Coronary artery (tissue), 2 donors: ENCODE results near the gene FBXO33.

Source experiments
- DNase-seq: peaks from one replicate; pipeline ENCODE4 v3.0.0-alpha.2; 2017; ENCODE audit warnings: low spot score
- H3K27ac ChIP-seq, 2 donors: fragments of 200-600 bp; sonication (generic); one replicate each; pipeline ENCODE4 v1.5.1; 2016 to 2019
- H3K4me3 ChIP-seq: fragments of 200-600 bp; sonication (generic); 2 replicates; pipeline ENCODE4 v1.5.1; 2016; ENCODE audit warnings: mild to moderate bottlenecking, moderate library complexity
- TF ChIP-seq, protein P1 (sequence below): fragments of 200-600 bp; sonication (generic); IDR thresholded peaks from one replicate; pipeline ENCODE4 v1.5.1; 2019; ENCODE audit warnings: antibody characterized with exemption

Gene FBXO33

DNA sequence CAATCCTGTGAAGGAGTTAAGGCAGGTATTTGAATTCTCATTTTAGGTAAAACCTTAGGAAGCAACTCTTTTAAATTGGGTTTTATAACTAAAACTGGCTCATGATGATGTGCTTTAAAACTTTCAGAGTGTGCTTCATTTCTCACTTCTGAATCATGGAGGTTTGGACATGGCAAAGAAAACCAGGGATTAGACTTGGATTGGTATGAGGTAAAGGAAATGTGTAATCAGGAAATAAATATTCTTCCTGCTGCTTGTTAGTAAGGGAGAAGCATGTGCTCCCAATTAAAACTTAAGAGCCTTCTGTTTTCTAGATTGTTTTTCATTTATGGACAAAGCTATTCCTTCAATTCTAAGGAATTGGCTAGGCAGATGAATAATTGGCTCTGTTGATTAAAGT is 57.4 kb downstream of the FBXO33 start:
- Histone ChIP-seq H3K4me3 (no peak overlapping the region), H3K27ac (peak overlapping the region; percentile 5 to 19)
- TF ChIP-seq, protein P1, sequence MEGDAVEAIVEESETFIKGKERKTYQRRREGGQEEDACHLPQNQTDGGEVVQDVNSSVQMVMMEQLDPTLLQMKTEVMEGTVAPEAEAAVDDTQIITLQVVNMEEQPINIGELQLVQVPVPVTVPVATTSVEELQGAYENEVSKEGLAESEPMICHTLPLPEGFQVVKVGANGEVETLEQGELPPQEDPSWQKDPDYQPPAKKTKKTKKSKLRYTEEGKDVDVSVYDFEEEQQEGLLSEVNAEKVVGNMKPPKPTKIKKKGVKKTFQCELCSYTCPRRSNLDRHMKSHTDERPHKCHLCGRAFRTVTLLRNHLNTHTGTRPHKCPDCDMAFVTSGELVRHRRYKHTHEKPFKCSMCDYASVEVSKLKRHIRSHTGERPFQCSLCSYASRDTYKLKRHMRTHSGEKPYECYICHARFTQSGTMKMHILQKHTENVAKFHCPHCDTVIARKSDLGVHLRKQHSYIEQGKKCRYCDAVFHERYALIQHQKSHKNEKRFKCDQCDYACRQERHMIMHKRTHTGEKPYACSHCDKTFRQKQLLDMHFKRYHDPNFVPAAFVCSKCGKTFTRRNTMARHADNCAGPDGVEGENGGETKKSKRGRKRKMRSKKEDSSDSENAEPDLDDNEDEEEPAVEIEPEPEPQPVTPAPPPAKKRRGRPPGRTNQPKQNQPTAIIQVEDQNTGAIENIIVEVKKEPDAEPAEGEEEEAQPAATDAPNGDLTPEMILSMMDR = no peak
- no peak for DNase-seq

DNA sequence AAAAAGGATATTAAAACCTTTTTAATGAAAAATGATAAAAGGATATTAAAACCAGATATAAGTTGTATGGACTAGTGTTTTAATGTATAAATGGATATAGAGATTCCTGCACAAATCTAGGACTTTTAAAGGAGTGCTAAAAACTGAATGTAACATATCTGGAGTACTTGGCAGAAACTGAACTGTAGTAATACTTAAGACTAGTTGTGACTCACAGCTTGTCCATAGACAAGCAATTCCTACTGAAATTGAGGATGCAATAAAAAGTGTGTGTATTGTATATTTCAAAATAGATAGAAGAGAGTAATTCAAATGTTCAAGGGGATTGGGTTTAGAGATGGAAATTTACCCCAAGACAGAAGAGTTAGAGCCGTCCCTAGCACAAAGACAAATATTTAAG is 59.6 kb downstream of the FBXO33 start:
- no peak overlapping the region for H3K4me3 ChIP-seq
- no peak for DNase-seq
- TF ChIP-seq, protein P1 = no peak
- no peak overlapping the region for H3K27ac ChIP-seq

DNA sequence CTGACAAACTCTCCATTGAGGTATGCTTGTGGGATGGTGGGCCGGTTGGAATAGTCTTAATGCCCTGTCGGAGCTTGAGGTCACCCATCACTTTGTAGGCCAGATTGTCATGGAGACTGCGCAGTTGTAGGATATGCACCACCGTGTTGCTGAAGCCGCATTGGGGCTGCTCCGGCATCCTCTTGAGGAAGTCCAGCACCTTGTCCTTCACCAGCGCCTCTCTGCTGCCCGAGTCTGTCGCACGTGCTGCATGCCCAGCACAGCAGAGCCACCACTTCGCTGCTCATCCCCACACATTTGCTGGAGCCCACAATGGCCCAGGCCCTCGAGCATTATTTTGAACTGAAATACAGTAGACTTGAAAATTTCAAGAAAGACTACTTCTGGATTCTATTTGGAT is 61.8 kb downstream of the FBXO33 start:
- DNase-seq = no peak
- H3K4me3 ChIP-seq = no peak overlapping the region
- no peak overlapping the region for H3K27ac ChIP-seq
- TF ChIP-seq, protein P1 = no peak

DNA sequence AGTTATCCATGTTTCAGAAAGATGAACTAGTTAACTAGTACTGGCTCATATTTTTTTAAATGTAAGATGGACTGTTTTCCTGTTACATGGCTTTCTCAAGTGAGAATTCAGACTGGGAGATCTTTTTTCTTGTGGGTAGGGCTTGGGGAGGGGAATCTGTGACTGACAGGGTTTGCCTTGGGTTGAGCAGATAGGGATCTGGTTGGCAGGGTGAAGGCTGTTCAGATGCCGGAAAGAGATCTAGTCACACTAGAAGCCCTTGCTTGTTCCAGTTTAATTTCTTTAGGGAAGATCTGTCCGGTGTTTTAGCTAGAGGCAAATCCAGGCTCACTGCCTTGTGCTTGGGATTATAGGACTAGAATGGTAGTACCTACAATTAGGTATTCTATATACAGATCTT is 63.2 kb downstream of the FBXO33 start:
- Histone ChIP-seq H3K27ac (no peak overlapping the region), H3K4me3 (no peak overlapping the region)
- no peak for DNase-seq
- TF ChIP-seq, protein P1 = no peak

DNA sequence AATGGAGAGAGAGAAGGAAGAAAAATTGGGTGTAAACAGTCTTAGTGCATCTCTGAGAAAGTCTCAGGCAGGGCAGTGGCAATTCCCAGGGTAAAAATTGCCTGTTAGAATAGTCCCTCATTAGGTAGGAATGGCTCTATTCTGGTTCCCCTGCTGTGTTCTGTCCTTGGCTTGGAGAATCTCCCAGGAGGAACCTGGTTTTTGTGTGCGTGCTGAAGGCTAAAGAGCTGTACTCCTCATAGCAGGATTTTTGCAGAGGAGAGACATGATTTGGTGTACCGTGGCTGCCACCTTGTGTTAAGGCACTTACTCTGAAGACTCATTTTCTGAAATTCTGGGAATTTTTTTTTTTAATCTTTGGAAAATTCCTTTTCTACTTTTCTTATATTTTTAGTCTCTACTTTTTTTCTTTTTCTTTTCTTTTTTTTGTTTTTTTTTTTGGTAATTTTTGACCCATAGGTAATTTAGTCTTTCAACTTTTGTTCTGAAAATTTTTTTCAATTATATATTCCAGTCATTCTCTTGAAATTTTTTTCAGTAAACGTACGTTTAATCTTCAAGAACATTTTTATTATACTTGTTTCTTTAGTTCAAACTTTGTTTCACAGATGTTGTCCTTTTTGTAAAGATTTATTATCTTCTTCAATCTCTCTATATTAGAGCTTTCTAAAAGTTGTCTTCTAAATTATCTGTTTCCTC is 63.8 kb downstream of the FBXO33 start:
- no peak for DNase-seq
- TF ChIP-seq, protein P1 = no peak
- H3K4me3 ChIP-seq = no peak overlapping the region
- H3K27ac ChIP-seq = no peak overlapping the region

DNA sequence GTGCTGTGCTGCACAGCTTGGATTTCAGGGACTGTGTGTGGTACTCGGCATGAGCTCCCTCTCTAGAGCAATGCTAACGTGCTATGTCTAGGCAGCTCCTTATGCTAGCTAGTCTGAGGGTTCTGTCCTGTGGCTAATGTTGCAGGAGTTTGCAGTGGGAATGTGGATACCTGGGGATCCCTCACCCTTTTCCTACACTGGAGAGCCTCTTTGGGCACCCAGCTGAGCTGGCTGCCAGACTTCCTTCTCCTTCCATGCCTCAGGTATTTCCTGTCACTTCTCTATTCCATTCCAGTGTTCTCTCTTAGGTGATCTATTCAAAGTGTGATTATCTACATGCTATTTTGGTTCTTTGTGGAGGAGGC is 64.9 kb downstream of the FBXO33 start:
- DNase-seq = no peak
- TF ChIP-seq, protein P1 = no peak
- Histone ChIP-seq H3K4me3 (no peak overlapping the region), H3K27ac (no peak overlapping the region)
